Stimulated activated CD4-positive, alpha-beta T cell treated with anti-CD3 and anti-CD28 coated beads, Interleukin-1b, Interleukin-23, amount 100 ng/mL, for 1 hour (primary cell): ENCODE measurements around the gene GNB3.

Source experiments
- DNase-seq, 2 donors: peaks; one replicate each; pipeline ENCODE4 v3.0.0-alpha.2; 2020; ENCODE audit warnings: low read depth in 2 of 2

Gene GNB3

GRCh38 chr12:6837370-6838060 lies 3.2 kb upstream of the GNB3 start:
- DNase-seq, result no peak

GRCh38 chr12:6838854-6839253 lies 1.9 kb upstream of the GNB3 start:
- DNase-seq, result no peak

DNA sequence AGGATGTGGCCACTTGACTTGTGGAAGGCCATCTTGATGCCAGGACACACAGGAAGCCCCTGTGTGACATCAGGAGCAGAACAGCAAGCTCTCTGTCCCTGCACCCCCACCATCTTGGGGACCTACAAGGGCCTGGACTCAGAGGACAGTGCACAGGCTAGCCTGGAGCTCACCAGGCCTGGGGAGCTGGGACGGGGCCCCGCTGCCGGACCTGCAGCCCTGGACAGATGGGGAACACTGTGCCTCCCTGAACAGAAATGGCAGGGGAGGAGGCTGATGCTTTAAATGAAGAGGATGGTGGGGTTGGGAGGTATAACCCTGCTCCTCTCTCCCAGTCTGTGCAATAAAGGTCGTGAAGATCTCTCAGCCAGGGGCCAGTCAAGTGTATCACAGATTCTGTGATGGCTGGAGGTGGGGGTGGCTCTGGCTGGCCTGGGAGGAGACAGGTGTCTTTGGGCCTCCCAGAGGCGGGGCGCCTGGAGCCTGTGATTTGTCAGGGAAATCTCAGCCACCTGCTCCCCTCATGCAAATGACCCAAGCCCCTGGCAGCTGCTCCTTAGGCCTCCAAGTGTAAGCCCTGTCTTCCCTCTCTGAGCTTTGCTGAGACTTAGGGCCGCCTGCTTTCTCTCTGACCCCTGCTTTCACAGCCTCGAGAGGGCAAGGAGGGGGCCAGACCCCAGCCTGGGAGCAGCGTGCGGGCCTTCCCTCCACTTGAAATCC lies 1.1 kb upstream of the GNB3 start:
- DNase-seq, result no peak

- DNase-seq, result no peak
These were observed 395 bp upstream of the GNB3 start for GRCh38 chr12:6840330-6840729.

DNA sequence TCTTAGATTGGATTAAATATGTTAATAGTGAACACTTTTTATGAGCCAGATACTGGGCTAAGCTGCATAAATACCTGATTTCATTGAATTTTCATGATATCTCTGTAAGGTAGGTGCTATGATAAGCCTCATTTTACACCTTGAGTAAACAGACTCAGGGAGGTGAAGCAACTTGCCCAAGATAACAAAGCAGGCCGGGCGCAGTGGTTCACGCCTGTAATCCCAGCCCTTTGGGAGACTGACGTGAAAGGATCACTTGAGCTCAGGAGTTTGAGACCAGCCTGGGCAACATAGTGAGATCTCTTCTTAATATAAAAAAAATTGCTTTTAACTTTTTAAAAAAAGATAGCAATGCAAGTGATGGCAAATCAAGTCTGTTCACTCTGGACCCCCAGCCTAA lies 1.4 kb downstream of the GNB3 start:
- DNase-seq, result no peak

- no peak for DNase-seq
These were observed 2.6 kb downstream of the GNB3 start for GRCh38 chr12:6843118-6843902.

GRCh38 chr12:6845395-6845794 lies 4.7 kb downstream of the GNB3 start:
- DNase-seq, result no peak

DNA sequence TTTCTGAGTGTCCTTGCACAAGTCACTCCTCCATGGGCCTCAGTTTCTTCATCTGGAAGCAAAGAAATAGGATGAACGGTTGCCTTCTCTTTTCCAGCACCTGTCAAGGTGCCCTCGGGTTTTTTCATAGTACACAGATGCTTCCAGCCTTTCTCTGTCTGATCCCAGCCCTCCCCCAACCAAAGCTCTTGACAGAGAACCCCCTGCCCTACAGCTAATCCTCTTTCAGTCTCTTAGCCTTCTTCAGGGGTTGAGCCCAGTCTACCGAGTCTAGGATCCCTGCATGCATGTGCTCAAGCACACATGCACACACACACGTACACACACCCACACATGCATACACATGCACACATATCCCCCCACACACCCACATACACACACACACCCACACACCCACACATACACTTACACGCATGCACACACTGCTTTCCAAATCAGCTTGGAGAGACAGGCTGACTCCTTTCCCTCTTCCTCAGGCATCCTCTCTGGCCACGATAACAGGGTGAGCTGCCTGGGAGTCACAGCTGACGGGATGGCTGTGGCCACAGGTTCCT lies 5.7 kb downstream of the GNB3 start:
- DNase-seq, result no peak

DNA sequence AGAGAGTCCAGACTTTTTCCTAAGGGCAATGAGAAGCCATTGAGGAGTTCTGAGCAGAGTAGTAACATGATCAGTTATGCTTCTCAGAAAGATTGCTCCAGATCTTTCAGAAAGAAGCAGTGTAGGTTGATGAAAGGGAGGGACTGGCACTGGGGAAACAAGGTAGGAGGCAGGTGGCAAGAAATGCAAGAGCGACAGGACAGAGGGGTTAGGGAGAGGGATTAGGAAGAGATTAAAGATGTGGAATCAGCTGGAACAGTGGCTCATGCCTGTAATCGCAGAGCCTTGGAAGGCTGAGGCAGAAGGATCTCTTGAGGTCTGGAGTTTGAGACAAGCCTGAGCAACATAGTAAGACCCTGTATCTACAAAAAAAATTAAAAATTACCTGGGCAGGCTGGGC lies 7.0 kb downstream of the GNB3 start:
- no peak for DNase-seq

GRCh38 chr12:6849427-6849826 lies 8.7 kb downstream of the GNB3 start:
- DNase-seq, result no peak

DNA sequence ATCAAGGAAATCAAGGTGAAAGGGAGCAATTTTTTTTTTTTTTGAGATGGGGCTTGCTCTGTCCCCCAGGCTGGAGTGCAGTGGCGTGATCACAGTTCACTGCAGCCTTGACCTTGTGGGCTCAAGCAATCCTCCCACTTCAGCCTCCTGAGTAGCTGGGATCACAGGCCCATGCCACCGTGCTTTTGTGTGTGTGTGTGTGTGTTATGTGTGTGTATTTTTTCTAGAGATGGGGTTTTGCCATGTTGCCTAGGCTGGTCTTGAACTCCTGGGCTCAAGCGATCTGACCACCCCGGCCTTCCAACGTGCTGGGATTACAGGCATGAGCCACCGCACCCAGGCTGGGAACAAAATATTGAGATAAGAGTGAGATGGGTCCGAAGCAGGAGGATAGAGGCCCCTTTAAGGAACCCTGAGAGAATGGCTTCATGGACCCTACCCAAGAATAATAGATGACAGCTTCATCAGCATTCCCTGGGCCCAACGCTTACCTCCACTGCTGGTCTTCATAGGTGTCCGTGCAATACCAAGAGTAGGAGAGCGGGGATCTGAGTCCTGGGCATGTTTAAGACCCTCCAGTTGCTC lies 9.3 kb downstream of the GNB3 start:
- DNase-seq, result no peak

GRCh38 chr12:6850796-6851152 lies 10.0 kb downstream of the GNB3 start:
- DNase-seq, result no peak

DNA sequence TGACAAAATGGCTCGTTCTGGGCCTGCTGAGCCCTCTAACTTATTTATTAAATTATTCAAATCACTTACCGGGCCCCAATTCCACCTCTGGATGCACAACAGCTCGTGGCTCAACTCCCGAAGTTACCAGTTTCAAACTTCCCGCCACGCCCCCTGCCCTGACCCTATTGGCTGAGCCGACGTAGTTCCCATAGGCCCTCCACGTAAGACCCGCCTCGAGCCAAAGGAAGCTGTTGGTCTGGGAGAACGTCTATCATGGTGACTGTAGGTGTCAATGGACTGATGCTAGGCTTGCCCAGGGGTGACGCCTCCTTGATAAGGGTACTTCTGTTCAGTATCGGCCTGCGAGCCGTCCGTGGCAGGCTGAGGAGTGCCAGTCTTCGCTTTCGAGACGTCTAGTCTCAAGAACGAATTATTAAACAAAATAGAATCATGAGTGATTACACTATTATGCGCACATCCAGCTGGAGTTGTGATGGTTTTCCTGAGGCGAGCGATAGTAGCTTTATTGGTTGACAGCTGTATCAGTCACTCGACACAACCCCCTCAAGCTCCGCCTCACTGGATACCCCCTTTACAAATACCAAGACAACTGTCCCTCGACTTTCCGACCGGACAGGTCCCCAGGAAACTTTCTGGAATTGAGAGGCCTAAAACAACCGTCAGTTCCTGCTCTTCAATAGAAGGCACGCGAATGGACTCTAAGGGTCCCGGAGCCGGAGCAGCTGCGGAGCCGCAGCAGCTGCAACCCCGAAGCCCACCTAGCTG lies 10.6 kb downstream of the GNB3 start, which contains the start of gene CDCA3:
Gene CDCA3 (minus strand): TSS at position 134 of the 768 bp plus-strand sequence. CDS start 334 bp downstream, outside the sequence.
- DNase-seq, result peak; percentile 82 to 83

GRCh38 chr12:6851921-6852650 lies 11.4 kb downstream of the GNB3 start, which contains the start of gene USP5:
TSS of gene USP5 (plus strand) at chr12:6852150. CDS start at chr12:6852180, 30 bp downstream.
- DNase-seq, result peak; percentile 88 to 94

GRCh38 chr12:6852651-6853354 lies 12.1 kb downstream of the GNB3 start:
- DNase-seq, result peak in 1 of 2 donors; percentile 42

- no peak for DNase-seq
These were observed 12.9 kb downstream of the GNB3 start for GRCh38 chr12:6853626-6854025.

GRCh38 chr12:6854036-6854435 lies 13.3 kb downstream of the GNB3 start:
- DNase-seq, result no peak

GRCh38 chr12:6855322-6855721 lies 14.6 kb downstream of the GNB3 start:
- no peak for DNase-seq

DNA sequence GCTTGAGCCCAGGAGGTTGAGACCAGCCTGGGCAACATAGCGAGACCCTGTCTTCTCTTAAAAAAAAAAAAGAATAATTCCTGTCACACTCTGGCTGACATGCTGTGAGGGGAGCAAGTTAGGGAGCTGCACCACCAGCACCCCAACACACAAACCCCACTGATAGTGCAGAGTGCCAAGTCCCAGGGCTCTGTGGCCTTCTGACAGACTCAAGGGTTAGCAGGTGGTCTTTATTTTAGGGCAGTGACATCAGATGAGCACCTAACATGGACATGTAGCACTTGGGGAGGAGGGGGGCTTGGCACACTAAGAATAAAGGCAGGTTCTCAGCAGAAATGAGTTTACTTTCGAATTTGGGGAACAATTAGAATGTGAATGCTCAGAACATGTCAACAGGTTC lies 18.1 kb downstream of the GNB3 start:
- DNase-seq, result no peak

DNA sequence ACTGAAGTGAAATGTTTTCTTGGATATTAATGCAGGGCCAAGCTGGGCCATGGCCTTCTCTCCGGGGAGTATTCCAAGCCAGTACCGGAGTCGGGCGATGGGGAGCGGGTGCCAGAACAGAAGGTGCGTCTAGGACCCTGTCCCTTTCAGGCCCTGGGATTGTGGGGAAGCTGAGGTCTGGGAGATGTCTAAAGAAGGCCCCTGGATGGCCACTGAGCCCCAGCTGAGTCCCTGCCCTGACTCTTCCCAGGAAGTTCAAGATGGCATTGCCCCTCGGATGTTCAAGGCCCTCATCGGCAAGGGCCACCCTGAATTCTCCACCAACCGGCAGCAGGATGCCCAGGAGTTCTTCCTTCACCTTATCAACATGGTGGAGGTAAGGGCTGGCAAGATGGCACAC lies 19.4 kb downstream of the GNB3 start:
- DNase-seq, result no peak
